Activated B cell treated with CpG ODN at 0.5 μM for 24 hours (primary cell): Measurements from ENCODE around the gene MATN1. TPM values are rescaled to one million over a fixed set of nuclear protein-coding genes. Genes with fewer than 3 reads are reported as not detected.

Experiments
- ATAC-seq: fragments of 200-7000 bp; cut with Tn5 transposase; one replicate; pipeline ENCODE4 v1.10.0; 2021; ENCODE audit warnings: low read depth, mild to moderate bottlenecking, moderate library complexity
- CTCF ChIA-PET: fragments of 350-600 bp; sonication (Branson Sonifier 250); formaldehyde crosslinking; loops from one replicate; lab custom pipeline; 2021; ENCODE audit warnings: antibody characterized with exemption; lab: Charles Lee
- POLR2A ChIA-PET: fragments of 350-600 bp; sonication (Branson Sonifier 250); formaldehyde crosslinking; loops from one replicate; lab custom pipeline; 2021; ENCODE audit warnings: antibody characterized with exemption; lab: Charles Lee
- DNase-seq: peaks from one replicate; pipeline ENCODE4 v3.0.0; 2022
- H3K27ac Mint-ChIP-seq: one replicate; pipeline ENCODE4 v1.8.0; 2020; ENCODE audit warnings: mixed read lengths
- H3K27me3 Mint-ChIP-seq: one replicate; pipeline ENCODE4 v1.8.0; 2021; ENCODE audit warnings: mixed read lengths
- H3K36me3 Mint-ChIP-seq: one replicate; pipeline ENCODE4 v1.8.0; 2021; ENCODE audit warnings: low read depth, mixed read lengths
- H3K4me1 Mint-ChIP-seq: one replicate; pipeline ENCODE4 v1.8.0; 2021; ENCODE audit warnings: mixed read lengths
- H3K4me3 Mint-ChIP-seq: one replicate; pipeline ENCODE4 v1.8.0; 2020; ENCODE audit warnings: mild to moderate bottlenecking, mixed read lengths
- H3K9me3 Mint-ChIP-seq: one replicate; pipeline ENCODE4 v1.8.0; 2020; ENCODE audit warnings: mixed read lengths
- intact Hi-C: fragments of 100-400 bp; cut with micrococcal nuclease; formaldehyde crosslinking; loops from one replicate; pipeline ENCODE4 v1.15.1; 2024
- total RNA-seq: library from RNA; stranded (reverse); gene quantifications from 2 replicates; pipeline ENCODE4 v1.2.3, GENCODE V29; 2022
- TF ChIP-seq, protein P1 (sequence below): fragments of 200-600 bp; IDR thresholded peaks from one replicate; pipeline ENCODE4 v1.8.0; 2022; ENCODE audit warnings: antibody characterized with exemption, mild to moderate bottlenecking

MATN1 gene
- total RNA-seq, 1 donor from 2014 or later, result 0.93 TPM

DNA sequence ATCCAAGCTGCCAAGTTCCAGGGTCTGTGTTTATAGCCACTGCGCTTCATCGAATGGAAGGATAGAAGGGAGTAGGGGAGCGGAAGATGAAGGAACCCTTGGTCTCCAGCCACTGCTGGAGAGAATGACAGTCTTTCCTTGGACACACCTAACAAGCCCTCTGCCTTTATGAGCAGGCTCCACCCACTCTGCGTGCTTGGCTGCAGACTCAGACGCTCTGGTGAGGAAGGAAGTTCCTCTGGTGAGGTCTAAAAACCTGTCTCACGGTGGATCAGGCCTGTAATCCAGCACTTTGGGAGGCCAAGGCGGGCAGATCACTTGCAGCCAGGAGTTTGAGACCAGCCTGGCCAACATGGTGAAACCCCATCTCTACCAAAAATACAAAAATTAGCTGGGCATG lies 55.4 kb downstream of the MATN1 start:
- POLR2A ChIA-PET, result no interaction called here
- TF ChIP-seq, protein P1, sequence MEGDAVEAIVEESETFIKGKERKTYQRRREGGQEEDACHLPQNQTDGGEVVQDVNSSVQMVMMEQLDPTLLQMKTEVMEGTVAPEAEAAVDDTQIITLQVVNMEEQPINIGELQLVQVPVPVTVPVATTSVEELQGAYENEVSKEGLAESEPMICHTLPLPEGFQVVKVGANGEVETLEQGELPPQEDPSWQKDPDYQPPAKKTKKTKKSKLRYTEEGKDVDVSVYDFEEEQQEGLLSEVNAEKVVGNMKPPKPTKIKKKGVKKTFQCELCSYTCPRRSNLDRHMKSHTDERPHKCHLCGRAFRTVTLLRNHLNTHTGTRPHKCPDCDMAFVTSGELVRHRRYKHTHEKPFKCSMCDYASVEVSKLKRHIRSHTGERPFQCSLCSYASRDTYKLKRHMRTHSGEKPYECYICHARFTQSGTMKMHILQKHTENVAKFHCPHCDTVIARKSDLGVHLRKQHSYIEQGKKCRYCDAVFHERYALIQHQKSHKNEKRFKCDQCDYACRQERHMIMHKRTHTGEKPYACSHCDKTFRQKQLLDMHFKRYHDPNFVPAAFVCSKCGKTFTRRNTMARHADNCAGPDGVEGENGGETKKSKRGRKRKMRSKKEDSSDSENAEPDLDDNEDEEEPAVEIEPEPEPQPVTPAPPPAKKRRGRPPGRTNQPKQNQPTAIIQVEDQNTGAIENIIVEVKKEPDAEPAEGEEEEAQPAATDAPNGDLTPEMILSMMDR, result no peak
- H3K4me1 Mint-ChIP-seq, result no peaks in the 10 kb centered on the region
- H3K36me3 Mint-ChIP-seq, result no peaks in the 10 kb centered on the region
- H3K27ac Mint-ChIP-seq, result no peak overlapping the region
- DNase-seq (no peak), ATAC-seq (no peak)
- no peak overlapping the region for H3K4me3 Mint-ChIP-seq
- H3K9me3 Mint-ChIP-seq, result no peaks in the 10 kb centered on the region
- CTCF ChIA-PET, result no interaction called here
- peaks cover 14% of the 10 kb centered on the region for H3K27me3 Mint-ChIP-seq
- intact Hi-C loops, result no loop called here

DNA sequence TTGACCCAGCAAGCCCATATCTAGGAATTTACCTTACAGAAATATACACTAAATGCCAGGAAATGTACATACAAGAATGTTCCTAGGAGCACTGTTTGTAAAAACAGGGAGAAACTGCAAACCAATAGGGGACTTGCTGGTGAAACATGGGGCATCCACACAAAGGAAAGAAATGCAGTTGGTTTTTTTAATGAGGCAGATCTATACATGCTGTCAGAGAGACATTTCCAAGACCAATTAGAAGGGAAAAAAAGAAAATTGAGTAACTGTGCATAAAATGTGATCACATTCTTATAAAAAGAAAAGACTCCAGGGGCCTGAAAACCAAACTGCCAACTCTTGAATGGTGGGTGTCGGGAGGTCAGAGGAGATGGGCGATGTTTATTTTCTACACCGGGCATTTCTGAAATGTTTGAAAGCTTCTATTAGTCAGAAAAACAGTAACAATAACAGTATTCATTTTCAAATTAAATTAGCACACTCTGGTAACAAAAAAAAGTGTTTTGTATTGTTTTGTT lies 56.6 kb downstream of the MATN1 start:
- no peak overlapping the region for H3K4me3 Mint-ChIP-seq
- no peaks in the 10 kb centered on the region for H3K4me1 Mint-ChIP-seq
- H3K9me3 Mint-ChIP-seq, result no peaks in the 10 kb centered on the region
- ATAC-seq (no peak), DNase-seq (no peak)
- H3K36me3 Mint-ChIP-seq, result no peaks in the 10 kb centered on the region
- intact Hi-C loops, result no loop called here
- peaks cover 9% of the 10 kb centered on the region for H3K27me3 Mint-ChIP-seq
- ChIA-PET CTCF (no interaction called here), POLR2A (no interaction called here)
- H3K27ac Mint-ChIP-seq, result no peak overlapping the region
- TF ChIP-seq, protein P1, result no peak

DNA sequence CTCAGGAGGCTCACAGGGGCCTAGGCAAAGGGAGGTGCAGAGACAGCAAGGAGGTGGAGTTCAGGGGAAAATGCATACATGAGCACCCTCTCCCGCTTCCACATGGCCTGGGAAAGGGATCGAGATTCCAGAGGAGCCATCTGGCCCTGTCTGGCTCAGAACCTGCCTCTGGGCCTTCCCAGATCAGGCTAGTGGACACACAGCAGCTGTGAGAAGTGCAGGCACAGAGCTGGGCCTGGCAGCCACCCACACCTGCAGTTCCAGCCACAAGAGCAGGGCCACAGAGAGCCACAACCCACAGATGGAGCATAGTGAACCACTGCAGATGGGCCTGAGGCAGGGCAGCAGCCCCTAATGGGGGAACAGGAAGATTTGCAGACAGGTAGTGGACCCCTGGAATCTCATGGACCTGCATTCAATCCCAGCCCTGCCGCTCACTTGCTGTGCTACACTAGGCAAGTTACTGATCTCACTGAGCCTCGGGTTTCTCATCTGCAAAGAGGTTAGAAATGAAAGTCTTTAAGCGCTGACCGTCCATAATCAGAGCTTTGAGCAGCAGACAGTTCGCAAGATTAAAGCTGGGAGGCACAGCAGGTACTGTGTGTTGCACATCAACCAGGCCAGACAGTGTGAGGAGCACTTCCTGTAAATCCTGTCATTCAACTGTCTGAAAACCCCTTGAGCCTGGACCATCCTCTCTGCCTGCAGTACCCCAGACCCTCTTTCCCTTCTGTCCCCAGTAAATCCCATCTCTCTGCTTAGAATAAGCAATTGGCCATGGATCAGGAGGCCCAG lies 58.0 kb downstream of the MATN1 start:
- H3K27me3 Mint-ChIP-seq, result peaks cover 9% of the 10 kb centered on the region
- no peaks in the 10 kb centered on the region for H3K9me3 Mint-ChIP-seq
- ATAC-seq (no peak), DNase-seq (no peak)
- no peaks in the 10 kb centered on the region for H3K36me3 Mint-ChIP-seq
- intact Hi-C loops, result no loop called here
- H3K4me3 Mint-ChIP-seq, result no peak overlapping the region
- ChIA-PET POLR2A (no interaction called here), CTCF (no interaction called here)
- no peak overlapping the region for H3K27ac Mint-ChIP-seq
- no peaks in the 10 kb centered on the region for H3K4me1 Mint-ChIP-seq
- TF ChIP-seq, protein P1, result no peak

DNA sequence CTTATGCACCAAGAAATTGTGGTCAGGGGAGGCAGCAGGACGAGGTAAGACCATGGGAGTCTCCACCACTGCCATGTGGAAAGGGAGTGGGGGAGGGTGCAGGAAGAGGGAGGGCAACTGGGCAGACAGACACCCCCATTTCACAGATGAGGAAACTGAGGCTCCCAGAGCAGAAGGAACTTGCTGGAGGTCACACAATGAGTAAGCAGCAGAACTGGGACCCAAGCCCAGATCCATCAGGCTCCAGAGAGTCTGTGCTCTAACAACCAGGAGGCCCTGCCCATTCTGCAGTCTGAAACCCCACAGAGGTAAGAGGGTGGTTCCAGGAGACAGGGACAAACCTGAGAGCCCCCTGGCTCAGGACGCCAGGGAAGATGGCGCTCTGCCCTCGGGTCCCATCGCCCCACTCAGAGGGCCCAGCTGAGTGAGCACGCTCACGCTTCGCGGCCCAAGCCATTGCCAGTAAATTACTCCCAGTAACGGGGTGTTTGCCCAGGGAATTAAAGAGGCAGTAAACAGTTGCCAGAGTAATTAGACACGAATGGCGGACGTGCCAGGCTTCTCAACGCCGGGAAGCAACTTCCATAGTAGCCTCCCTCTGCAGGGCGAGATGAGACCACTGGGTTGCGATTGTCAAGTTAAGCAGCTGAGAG lies 59.2 kb downstream of the MATN1 start:
- Mint-ChIP-seq H3K4me3 (no peak overlapping the region), H3K36me3 (no peaks in the 10 kb centered on the region), H3K4me1 (no peaks in the 10 kb centered on the region), H3K27ac (no peak overlapping the region), H3K9me3 (no peaks in the 10 kb centered on the region), H3K27me3 (peaks cover 5% of the 10 kb centered on the region)
- CTCF ChIA-PET, result no interaction called here
- TF ChIP-seq, protein P1, result no peak
- POLR2A ChIA-PET, result no interaction called here
- DNase-seq (no peak), ATAC-seq (no peak)
- intact Hi-C loops, result no loop called here

DNA sequence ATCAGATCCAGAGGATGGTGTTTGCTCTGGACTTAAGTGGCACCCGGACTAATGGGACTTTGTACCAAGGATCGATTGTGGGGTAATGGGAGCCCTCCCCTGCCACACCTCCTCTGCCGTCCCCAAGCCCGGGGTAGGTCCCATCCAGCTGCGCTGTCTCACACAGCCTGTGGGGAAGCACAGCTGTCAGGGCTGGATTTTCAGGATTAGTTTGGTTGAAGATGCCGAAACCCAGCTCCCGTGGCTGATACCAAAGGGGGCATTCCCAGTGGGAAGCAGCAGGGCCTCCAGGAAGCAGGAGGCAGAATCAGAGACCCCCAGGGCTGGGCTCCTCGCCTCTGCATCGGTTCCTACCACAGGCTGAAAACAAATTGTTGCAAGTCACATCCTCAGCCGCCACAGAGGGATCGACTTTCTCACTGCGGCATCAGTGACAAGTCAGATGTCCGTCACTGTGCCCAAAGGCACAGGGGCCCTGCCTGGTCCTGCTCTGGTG lies 59.7 kb downstream of the MATN1 start:
- Mint-ChIP-seq H3K4me1 (no peaks in the 10 kb centered on the region), H3K36me3 (no peaks in the 10 kb centered on the region), H3K27me3 (peaks cover 6% of the 10 kb centered on the region), H3K27ac (no peak overlapping the region), H3K4me3 (no peak overlapping the region), H3K9me3 (no peaks in the 10 kb centered on the region)
- DNase-seq, result no peak
- TF ChIP-seq, protein P1, result no peak
- ChIA-PET POLR2A (no interaction called here), CTCF (no interaction called here)
- ATAC-seq, result no peak
- intact Hi-C loops, result no loop called here
